ENCODE data around the gene MAPK8IP3. TPM values are rescaled to one million over a fixed set of nuclear protein-coding genes. Genes with fewer than 3 reads are reported as not detected.

The MAPK8IP3 gene
- total RNA-seq, 1 experiment from 2014 or later, result 59.2 TPM

GRCh38 chr16:1761751-1762150 lies 55.8 kb downstream of the MAPK8IP3 start:
- no peak for DNase-seq
- no peaks in the 10 kb centered on the region for H3K36me3 ChIP-seq (ENCODE audit: insufficient read depth, low read length)

GRCh38 chr16:1762196-1762878 lies 56.3 kb downstream of the MAPK8IP3 start:
- DNase-seq, result no peak
- H3K27ac ChIP-seq (ENCODE audit: low read length), result no peak overlapping the region
- H4K20me1 ChIP-seq (ENCODE audit: insufficient read depth, low read depth, low read length), result no peaks in the 10 kb centered on the region
- H3K36me3 ChIP-seq (ENCODE audit: insufficient read depth, low read length), result no peaks in the 10 kb centered on the region
- H3K4me1 ChIP-seq (ENCODE audit: low read length), result no peaks in the 10 kb centered on the region
- no peak overlapping the region for H3K4me2 ChIP-seq (ENCODE audit: low read depth, low read length, poor library complexity, severe bottlenecking)
- H3K9me3 ChIP-seq (ENCODE audit: low read length), result no peaks in the 10 kb centered on the region
- no peak overlapping the region for H3K4me3 ChIP-seq (ENCODE audit: low read length)
- H3K9ac ChIP-seq (ENCODE audit: low read length), result no peak overlapping the region
- no peaks in the 10 kb centered on the region for H3K79me2 ChIP-seq (ENCODE audit: low read length)
- H2AFZ ChIP-seq (ENCODE audit: low read length), result no peak overlapping the region
- H3K9me2 ChIP-seq (replicated peaks; ENCODE audit: insufficient read depth, low read length), result no peaks in the 10 kb centered on the region
- no peaks in the 10 kb centered on the region for H3K27me3 ChIP-seq (ENCODE audit: low read length)

More at GRCh38 chr16:1761751-1762150, 55.8 kb downstream of the MAPK8IP3 start:
- H2AFZ ChIP-seq (ENCODE audit: low read length), result no peak overlapping the region
- H4K20me1 ChIP-seq (ENCODE audit: insufficient read depth, low read depth, low read length), result no peaks in the 10 kb centered on the region
- H3K27me3 ChIP-seq (ENCODE audit: low read length), result no peaks in the 10 kb centered on the region
- H3K4me3 ChIP-seq (ENCODE audit: low read length), result no peak overlapping the region
- no peaks in the 10 kb centered on the region for H3K9me2 ChIP-seq (replicated peaks; ENCODE audit: insufficient read depth, low read length)
- no peaks in the 10 kb centered on the region for H3K79me2 ChIP-seq (ENCODE audit: low read length)
- no peak overlapping the region for H3K4me2 ChIP-seq (ENCODE audit: low read depth, low read length, poor library complexity, severe bottlenecking)
- H3K4me1 ChIP-seq (ENCODE audit: low read length), result no peaks in the 10 kb centered on the region
- no peak overlapping the region for H3K27ac ChIP-seq (ENCODE audit: low read length)
- H3K9me3 ChIP-seq (ENCODE audit: low read length), result no peaks in the 10 kb centered on the region
- no peak overlapping the region for H3K9ac ChIP-seq (ENCODE audit: low read length)

- H3K9ac ChIP-seq (ENCODE audit: low read length), result no peak overlapping the region
Measured at GRCh38 chr16:1762879-1763520, 57.0 kb downstream of the MAPK8IP3 start.

GRCh38 chr16:1763521-1764511 lies 57.8 kb downstream of the MAPK8IP3 start:
- H3K9me3 ChIP-seq (ENCODE audit: low read length), result no peaks in the 10 kb centered on the region
- peak; percentile 53 for DNase-seq
- H3K9me2 ChIP-seq (replicated peaks; ENCODE audit: insufficient read depth, low read length), result no peaks in the 10 kb centered on the region
- H4K20me1 ChIP-seq (ENCODE audit: insufficient read depth, low read depth, low read length), result no peaks in the 10 kb centered on the region
- H3K79me2 ChIP-seq (ENCODE audit: low read length), result no peaks in the 10 kb centered on the region
- H3K9ac ChIP-seq (ENCODE audit: low read length), result no peak overlapping the region
- no peak overlapping the region for H3K4me2 ChIP-seq (ENCODE audit: low read depth, low read length, poor library complexity, severe bottlenecking)
- no peaks in the 10 kb centered on the region for H3K36me3 ChIP-seq (ENCODE audit: insufficient read depth, low read length)
- no peak overlapping the region for H3K4me3 ChIP-seq (ENCODE audit: low read length)
- no peak overlapping the region for H2AFZ ChIP-seq (ENCODE audit: low read length)
- H3K27ac ChIP-seq (ENCODE audit: low read length), result no peak overlapping the region
- H3K27me3 ChIP-seq (ENCODE audit: low read length), result no peaks in the 10 kb centered on the region
- no peaks in the 10 kb centered on the region for H3K4me1 ChIP-seq (ENCODE audit: low read length)

More at GRCh38 chr16:1762879-1763520, 57.0 kb downstream of the MAPK8IP3 start:
- Histone ChIP-seq H3K36me3 (ENCODE audit: insufficient read depth, low read length) (no peaks in the 10 kb centered on the region), H3K9me2 (replicated peaks; ENCODE audit: insufficient read depth, low read length) (no peaks in the 10 kb centered on the region), H3K4me3 (ENCODE audit: low read length) (no peak overlapping the region), H4K20me1 (ENCODE audit: insufficient read depth, low read depth, low read length) (no peaks in the 10 kb centered on the region), H3K27me3 (ENCODE audit: low read length) (no peaks in the 10 kb centered on the region), H3K9me3 (ENCODE audit: low read length) (no peaks in the 10 kb centered on the region), H2AFZ (ENCODE audit: low read length) (no peak overlapping the region), H3K4me1 (ENCODE audit: low read length) (no peaks in the 10 kb centered on the region), H3K79me2 (ENCODE audit: low read length) (no peaks in the 10 kb centered on the region), H3K27ac (ENCODE audit: low read length) (no peak overlapping the region), H3K4me2 (ENCODE audit: low read depth, low read length, poor library complexity, severe bottlenecking) (no peak overlapping the region)
- no peak for DNase-seq

- no peaks in the 10 kb centered on the region for H4K20me1 ChIP-seq (ENCODE audit: insufficient read depth, low read depth, low read length)
- no peaks in the 10 kb centered on the region for H3K9me2 ChIP-seq (replicated peaks; ENCODE audit: insufficient read depth, low read length)
- no peak overlapping the region for H2AFZ ChIP-seq (ENCODE audit: low read length)
- H3K9me3 ChIP-seq (ENCODE audit: low read length), result no peaks in the 10 kb centered on the region
- no peak overlapping the region for H3K9ac ChIP-seq (ENCODE audit: low read length)
- H3K36me3 ChIP-seq (ENCODE audit: insufficient read depth, low read length), result no peaks in the 10 kb centered on the region
- no peak overlapping the region for H3K4me3 ChIP-seq (ENCODE audit: low read length)
- H3K4me2 ChIP-seq (ENCODE audit: low read depth, low read length, poor library complexity, severe bottlenecking), result no peak overlapping the region
- H3K79me2 ChIP-seq (ENCODE audit: low read length), result 0 out of 2 replicates have a peak, but pooled peaks cover under 1% of the 10 kb centered on the region
- no peak overlapping the region for H3K27ac ChIP-seq (ENCODE audit: low read length)
- H3K4me1 ChIP-seq (ENCODE audit: low read length), result peaks cover 8% of the 10 kb centered on the region
- no peak for DNase-seq
- no peaks in the 10 kb centered on the region for H3K27me3 ChIP-seq (ENCODE audit: low read length)
Measured at GRCh38 chr16:1764971-1765370, 59.0 kb downstream of the MAPK8IP3 start.

GRCh38 chr16:1765826-1766225 lies 59.8 kb downstream of the MAPK8IP3 start:
- peaks cover 6% of the 10 kb centered on the region; the same call in 1 of the 2 replicates for H4K20me1 ChIP-seq (ENCODE audit: insufficient read depth, low read depth, low read length)
- no peak overlapping the region for H3K9ac ChIP-seq (ENCODE audit: low read length)

GRCh38 chr16:1766231-1766630 lies 60.2 kb downstream of the MAPK8IP3 start:
- Histone ChIP-seq H3K4me2 (ENCODE audit: low read depth, low read length, poor library complexity, severe bottlenecking) (no peak overlapping the region), H2AFZ (ENCODE audit: low read length) (no peak overlapping the region), H3K36me3 (ENCODE audit: insufficient read depth, low read length) (no peaks in the 10 kb centered on the region; the same call in 1 of the 2 replicates), H3K4me1 (ENCODE audit: low read length) (peaks cover 16% of the 10 kb centered on the region), H3K9me3 (ENCODE audit: low read length) (no peaks in the 10 kb centered on the region), H3K9me2 (replicated peaks; ENCODE audit: insufficient read depth, low read length) (no peaks in the 10 kb centered on the region), H3K27ac (ENCODE audit: low read length) (no peak overlapping the region), H3K9ac (ENCODE audit: low read length) (no peak overlapping the region), H4K20me1 (ENCODE audit: insufficient read depth, low read depth, low read length) (peaks cover 6% of the 10 kb centered on the region; the same call in 1 of the 2 replicates), H3K27me3 (ENCODE audit: low read length) (no peaks in the 10 kb centered on the region), H3K4me3 (ENCODE audit: low read length) (no peak overlapping the region), H3K79me2 (ENCODE audit: low read length) (peaks cover 11% of the 10 kb centered on the region; the same call in 1 of the 2 replicates)
- DNase-seq, result no peak

More at GRCh38 chr16:1765826-1766225, 59.8 kb downstream of the MAPK8IP3 start:
- Histone ChIP-seq H3K4me2 (ENCODE audit: low read depth, low read length, poor library complexity, severe bottlenecking) (no peak overlapping the region), H3K4me1 (ENCODE audit: low read length) (peaks cover 16% of the 10 kb centered on the region), H3K9me2 (replicated peaks; ENCODE audit: insufficient read depth, low read length) (no peaks in the 10 kb centered on the region), H3K27ac (ENCODE audit: low read length) (no peak overlapping the region), H3K36me3 (ENCODE audit: insufficient read depth, low read length) (no peaks in the 10 kb centered on the region; the same call in 1 of the 2 replicates), H3K79me2 (ENCODE audit: low read length) (peaks cover 7% of the 10 kb centered on the region; the same call in 1 of the 2 replicates), H3K9me3 (ENCODE audit: low read length) (no peaks in the 10 kb centered on the region), H3K27me3 (ENCODE audit: low read length) (no peaks in the 10 kb centered on the region), H2AFZ (ENCODE audit: low read length) (no peak overlapping the region), H3K4me3 (ENCODE audit: low read length) (no peak overlapping the region)
- DNase-seq, result no peak

Measured in Karpas-422 (cell line).